HAP-1 (cell line): ENCODE measurements around the gene TPI1.

Source experiments
- DNase-seq, 2 experiments: peaks; one replicate each; pipeline ENCODE4 v3.0.0-alpha.2; 2016 to 2020; ENCODE audit warnings: low spot score in 2 of 2
- H3K27me3 ChIP-seq: fragments of 250-450 bp; sonication (Bioruptor Pico); 2 replicates; pipeline ENCODE4 v1.5.1; 2020; ENCODE audit warnings: low read depth, mild to moderate bottlenecking, moderate library complexity
- H3K36me3 ChIP-seq: fragments of 250-450 bp; sonication (Bioruptor Pico); replicated peaks from 2 replicates; pipeline ENCODE4 v1.5.1; 2020; ENCODE audit warnings: mild to moderate bottlenecking
- H3K4me1 ChIP-seq: fragments of 250-450 bp; sonication (Bioruptor Pico); 2 replicates; pipeline ENCODE4 v1.5.1; 2020; ENCODE audit warnings: mild to moderate bottlenecking
- H3K4me3 ChIP-seq: fragments of 250-450 bp; sonication (Bioruptor Pico); 2 replicates; pipeline ENCODE4 v1.5.1; 2020; ENCODE audit warnings: mild to moderate bottlenecking, moderate library complexity
- H3K9me3 ChIP-seq: fragments of 250-450 bp; sonication (Bioruptor Pico); 2 replicates; pipeline ENCODE4 v1.5.1; 2020; ENCODE audit warnings: mild to moderate bottlenecking, moderate library complexity
- in situ Hi-C: fragments of 300-500 bp; cut with MboI; formaldehyde crosslinking; loops from 3 replicates; pipeline ENCODE4 v1.14.3; 2020; ENCODE audit warnings: low sequenced_read_pairs, inconsistent platforms, mixed read lengths

TPI1 gene

DNA sequence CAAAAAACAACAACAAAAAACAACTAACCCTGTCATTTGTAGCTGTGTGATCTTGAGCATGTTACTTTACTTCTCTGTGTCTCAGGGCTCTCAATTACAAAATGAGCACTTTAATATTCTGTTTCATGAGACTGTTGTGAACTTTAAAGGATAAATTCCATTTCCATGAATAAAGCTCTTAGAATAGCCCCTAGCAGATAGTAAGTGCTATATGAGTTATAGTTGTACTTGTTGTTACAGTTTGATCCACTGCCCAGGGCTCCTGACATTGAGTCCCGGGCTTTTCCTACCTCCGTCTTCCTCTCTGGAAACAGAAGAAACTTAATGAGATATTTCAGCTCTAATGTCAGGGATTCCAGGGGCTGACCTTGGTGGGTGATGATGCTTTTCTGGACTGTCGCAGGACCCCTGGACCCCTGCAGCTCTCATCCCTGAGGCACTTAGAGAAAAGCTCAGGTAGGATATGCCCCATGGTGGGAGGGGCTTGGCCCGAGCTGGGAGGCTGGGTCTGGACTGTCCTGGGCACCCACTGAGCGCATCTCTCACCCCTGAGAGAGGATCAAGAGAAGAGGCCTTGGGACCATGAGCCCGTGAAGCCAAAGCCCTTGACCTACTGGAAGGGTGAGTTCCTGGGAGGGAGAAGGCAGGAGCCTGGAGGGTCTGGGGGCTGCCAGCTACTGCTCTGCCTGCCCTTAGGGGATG is 34.0 kb upstream of the TPI1 start:
- in situ Hi-C loops: no loop called here
- H3K36me3 ChIP-seq: peaks cover 84% of the 10 kb centered on the region

DNA sequence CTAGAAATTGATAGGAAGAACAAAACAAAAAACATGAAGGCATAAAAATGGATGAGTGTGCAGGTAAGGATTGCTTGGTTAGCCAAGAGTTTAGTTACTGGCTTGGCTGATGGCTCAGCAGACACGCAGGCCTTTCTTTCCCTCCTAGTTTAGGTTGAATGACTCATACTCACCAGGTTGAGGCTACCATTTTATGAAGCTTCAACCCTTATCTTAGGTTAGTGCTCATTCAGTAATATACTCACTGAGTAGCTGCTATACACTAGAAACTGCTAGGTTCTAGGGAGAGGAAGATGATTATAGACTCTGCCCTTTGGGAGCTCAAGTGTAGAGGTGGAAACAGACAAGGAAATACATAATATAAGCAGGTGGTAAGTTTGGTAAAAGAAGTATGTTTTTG is 33.1 kb upstream of the TPI1 start:
- no peaks in the 10 kb centered on the region for H3K27me3 ChIP-seq
- no peaks in the 10 kb centered on the region for H3K9me3 ChIP-seq
- in situ Hi-C loops: no loop called here
- H3K4me3 ChIP-seq: no peak overlapping the region
- no peak for DNase-seq
- peaks cover 6% of the 10 kb centered on the region for H3K4me1 ChIP-seq
- peaks cover 90% of the 10 kb centered on the region for H3K36me3 ChIP-seq

More for the DNA sequence above, 34.0 kb upstream of the TPI1 start:
- peaks cover 6% of the 10 kb centered on the region for H3K4me1 ChIP-seq
- no peaks in the 10 kb centered on the region for H3K9me3 ChIP-seq
- H3K4me3 ChIP-seq: no peak overlapping the region
- DNase-seq: no peak
- no peaks in the 10 kb centered on the region for H3K27me3 ChIP-seq

DNA sequence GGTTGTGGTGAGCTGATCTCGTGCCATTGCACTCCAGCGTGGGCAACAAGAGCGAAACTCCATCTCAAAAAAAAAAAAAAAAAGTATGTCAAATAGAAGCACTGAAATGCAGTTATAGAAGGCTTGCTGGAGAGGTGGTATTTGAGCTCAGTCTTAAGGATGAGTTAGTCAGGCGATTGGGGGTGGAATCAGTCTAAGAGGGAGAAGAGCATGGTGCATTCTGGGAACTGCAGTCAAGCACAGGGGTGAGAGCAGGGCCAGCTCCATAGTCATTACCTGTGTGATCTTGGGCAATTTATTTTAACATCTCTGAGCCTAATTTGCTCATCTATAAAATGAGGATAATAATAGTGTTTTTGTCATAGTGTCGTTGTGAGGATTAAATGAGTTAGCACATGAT is 32.5 kb upstream of the TPI1 start:
- H3K27me3 ChIP-seq: no peaks in the 10 kb centered on the region
- H3K4me1 ChIP-seq: peaks cover 3% of the 10 kb centered on the region
- DNase-seq: no peak
- no peak overlapping the region for H3K4me3 ChIP-seq
- no peaks in the 10 kb centered on the region for H3K9me3 ChIP-seq
- peaks cover 91% of the 10 kb centered on the region for H3K36me3 ChIP-seq
- in situ Hi-C loops: no loop called here

DNA sequence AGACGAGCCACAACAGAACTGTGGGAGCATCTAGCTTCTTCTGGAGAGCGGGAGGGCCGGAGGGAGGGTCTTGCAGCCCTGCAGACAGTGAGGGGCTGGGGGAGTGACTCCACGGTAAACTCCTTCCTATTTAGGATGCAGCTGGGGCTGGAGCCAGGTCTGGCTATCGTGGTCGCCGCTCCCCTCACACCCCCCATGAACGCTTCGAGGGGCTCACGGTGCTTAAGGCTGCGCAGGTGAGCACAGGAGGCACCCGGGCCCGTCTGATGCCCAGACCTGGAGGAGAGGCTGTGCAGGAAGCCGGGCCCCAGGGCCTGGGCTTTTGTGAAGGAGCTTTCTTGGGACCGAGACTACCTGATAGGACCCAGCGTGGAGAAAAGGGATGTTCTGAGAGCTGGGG is 30.5 kb upstream of the TPI1 start:
- H3K4me1 ChIP-seq: no peaks in the 10 kb centered on the region
- no peaks in the 10 kb centered on the region for H3K9me3 ChIP-seq
- no peak overlapping the region for H3K4me3 ChIP-seq
- in situ Hi-C loops: no loop called here
- peaks cover 87% of the 10 kb centered on the region for H3K36me3 ChIP-seq
- H3K27me3 ChIP-seq: no peaks in the 10 kb centered on the region
- no peak for DNase-seq

DNA sequence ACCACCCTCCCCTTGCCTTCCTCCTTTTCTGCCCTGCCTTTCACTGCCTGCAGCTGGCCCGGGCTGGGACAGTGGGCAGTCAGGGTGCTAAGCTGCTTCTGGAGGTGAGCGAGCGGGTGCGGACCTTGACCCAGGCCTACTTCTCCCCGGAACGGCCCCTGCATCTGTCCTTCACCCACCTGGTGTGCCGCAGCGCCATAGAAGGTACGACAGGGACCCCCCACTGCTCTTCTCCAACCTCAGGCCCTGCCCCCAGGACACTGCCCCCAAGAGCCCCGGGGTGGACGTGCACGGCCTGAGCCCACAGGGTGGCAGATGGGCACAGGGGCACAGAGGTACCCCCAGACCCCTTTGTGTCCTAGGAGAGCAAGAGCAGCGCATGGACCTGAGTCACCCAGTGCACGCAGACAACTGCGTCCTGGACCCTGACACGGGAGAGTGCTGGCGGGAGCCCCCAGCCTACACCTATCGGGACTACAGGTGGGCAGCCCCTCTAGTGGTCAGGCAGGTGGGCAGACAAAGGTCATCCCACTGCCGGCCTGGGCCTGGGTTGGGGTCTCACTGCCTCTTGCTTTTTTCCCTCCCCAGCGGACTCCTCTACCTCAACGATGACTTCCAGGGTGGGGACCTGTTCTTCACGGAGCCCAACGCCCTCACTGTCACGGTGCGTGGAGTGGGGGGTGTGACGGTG is 29.8 kb upstream of the TPI1 start:
- DNase-seq: no peak

DNA sequence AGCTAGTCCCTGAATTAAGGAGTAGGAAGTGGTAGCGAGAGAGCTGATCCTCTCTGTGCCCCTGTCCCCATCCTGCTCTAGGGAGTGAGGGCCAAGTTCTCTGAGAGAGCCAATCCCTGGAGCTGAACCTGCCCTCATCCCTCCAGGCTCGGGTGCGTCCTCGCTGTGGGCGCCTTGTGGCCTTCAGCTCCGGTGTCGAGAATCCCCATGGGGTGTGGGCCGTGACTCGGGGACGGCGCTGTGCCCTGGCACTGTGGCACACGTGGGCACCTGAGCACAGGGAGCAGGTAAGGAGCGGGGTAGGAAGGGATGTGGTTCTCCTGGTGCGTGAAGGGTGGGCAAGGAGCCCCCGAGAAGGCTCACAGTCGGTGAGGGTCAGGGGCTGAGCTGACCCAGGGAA is 28.5 kb upstream of the TPI1 start:
- Histone ChIP-seq H3K36me3 (peaks cover 91% of the 10 kb centered on the region), H3K9me3 (no peaks in the 10 kb centered on the region), H3K4me1 (no peaks in the 10 kb centered on the region), H3K4me3 (no peak overlapping the region), H3K27me3 (no peaks in the 10 kb centered on the region)
- no peak for DNase-seq
- in situ Hi-C loops: no loop called here

More for the DNA sequence above, 29.8 kb upstream of the TPI1 start:
- no peaks in the 10 kb centered on the region for H3K27me3 ChIP-seq
- in situ Hi-C loops: no loop called here
- H3K4me1 ChIP-seq: no peaks in the 10 kb centered on the region
- H3K36me3 ChIP-seq: peaks cover 89% of the 10 kb centered on the region
- no peaks in the 10 kb centered on the region for H3K9me3 ChIP-seq
- H3K4me3 ChIP-seq: no peak overlapping the region

DNA sequence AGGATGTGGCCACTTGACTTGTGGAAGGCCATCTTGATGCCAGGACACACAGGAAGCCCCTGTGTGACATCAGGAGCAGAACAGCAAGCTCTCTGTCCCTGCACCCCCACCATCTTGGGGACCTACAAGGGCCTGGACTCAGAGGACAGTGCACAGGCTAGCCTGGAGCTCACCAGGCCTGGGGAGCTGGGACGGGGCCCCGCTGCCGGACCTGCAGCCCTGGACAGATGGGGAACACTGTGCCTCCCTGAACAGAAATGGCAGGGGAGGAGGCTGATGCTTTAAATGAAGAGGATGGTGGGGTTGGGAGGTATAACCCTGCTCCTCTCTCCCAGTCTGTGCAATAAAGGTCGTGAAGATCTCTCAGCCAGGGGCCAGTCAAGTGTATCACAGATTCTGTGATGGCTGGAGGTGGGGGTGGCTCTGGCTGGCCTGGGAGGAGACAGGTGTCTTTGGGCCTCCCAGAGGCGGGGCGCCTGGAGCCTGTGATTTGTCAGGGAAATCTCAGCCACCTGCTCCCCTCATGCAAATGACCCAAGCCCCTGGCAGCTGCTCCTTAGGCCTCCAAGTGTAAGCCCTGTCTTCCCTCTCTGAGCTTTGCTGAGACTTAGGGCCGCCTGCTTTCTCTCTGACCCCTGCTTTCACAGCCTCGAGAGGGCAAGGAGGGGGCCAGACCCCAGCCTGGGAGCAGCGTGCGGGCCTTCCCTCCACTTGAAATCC is 27.7 kb upstream of the TPI1 start:
- H3K27me3 ChIP-seq: no peaks in the 10 kb centered on the region
- DNase-seq: no peak
- in situ Hi-C loops: no loop called here
- no peak overlapping the region for H3K4me3 ChIP-seq
- H3K36me3 ChIP-seq: peaks cover 90% of the 10 kb centered on the region
- H3K9me3 ChIP-seq: no peaks in the 10 kb centered on the region
- no peaks in the 10 kb centered on the region for H3K4me1 ChIP-seq

- H3K9me3 ChIP-seq: no peaks in the 10 kb centered on the region
- peaks cover 92% of the 10 kb centered on the region for H3K36me3 ChIP-seq
- no peaks in the 10 kb centered on the region for H3K4me1 ChIP-seq
- no peaks in the 10 kb centered on the region for H3K27me3 ChIP-seq
- no peak overlapping the region for H3K4me3 ChIP-seq
- DNase-seq: no peak
- in situ Hi-C loops: no loop called here
These were observed 27.0 kb upstream of the TPI1 start for GRCh38 chr12:6840330-6840729.

GRCh38 chr12:6840761-6841515 is 26.4 kb upstream of the TPI1 start, which contains the start of gene GNB3:
Gene GNB3, plus strand, starts transcription at chr12:6840925. Its CDS starts 363 bp downstream, at chr12:6841288.
- Histone ChIP-seq H3K4me1 (no peaks in the 10 kb centered on the region), H3K4me3 (no peak within 1 kb of the TSS), H3K27me3 (no peaks in the 10 kb centered on the region), H3K36me3 (peaks cover 94% of the 10 kb centered on the region), H3K9me3 (no peaks in the 10 kb centered on the region)
- DNase-seq: no peak
- in situ Hi-C loops: no loop called here

DNA sequence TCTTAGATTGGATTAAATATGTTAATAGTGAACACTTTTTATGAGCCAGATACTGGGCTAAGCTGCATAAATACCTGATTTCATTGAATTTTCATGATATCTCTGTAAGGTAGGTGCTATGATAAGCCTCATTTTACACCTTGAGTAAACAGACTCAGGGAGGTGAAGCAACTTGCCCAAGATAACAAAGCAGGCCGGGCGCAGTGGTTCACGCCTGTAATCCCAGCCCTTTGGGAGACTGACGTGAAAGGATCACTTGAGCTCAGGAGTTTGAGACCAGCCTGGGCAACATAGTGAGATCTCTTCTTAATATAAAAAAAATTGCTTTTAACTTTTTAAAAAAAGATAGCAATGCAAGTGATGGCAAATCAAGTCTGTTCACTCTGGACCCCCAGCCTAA is 25.3 kb upstream of the TPI1 start:
- Histone ChIP-seq H3K4me1 (no peaks in the 10 kb centered on the region), H3K27me3 (no peaks in the 10 kb centered on the region), H3K36me3 (peaks cover 94% of the 10 kb centered on the region), H3K4me3 (no peak overlapping the region), H3K9me3 (no peaks in the 10 kb centered on the region)
- in situ Hi-C loops: no loop called here
- DNase-seq: no peak

DNA sequence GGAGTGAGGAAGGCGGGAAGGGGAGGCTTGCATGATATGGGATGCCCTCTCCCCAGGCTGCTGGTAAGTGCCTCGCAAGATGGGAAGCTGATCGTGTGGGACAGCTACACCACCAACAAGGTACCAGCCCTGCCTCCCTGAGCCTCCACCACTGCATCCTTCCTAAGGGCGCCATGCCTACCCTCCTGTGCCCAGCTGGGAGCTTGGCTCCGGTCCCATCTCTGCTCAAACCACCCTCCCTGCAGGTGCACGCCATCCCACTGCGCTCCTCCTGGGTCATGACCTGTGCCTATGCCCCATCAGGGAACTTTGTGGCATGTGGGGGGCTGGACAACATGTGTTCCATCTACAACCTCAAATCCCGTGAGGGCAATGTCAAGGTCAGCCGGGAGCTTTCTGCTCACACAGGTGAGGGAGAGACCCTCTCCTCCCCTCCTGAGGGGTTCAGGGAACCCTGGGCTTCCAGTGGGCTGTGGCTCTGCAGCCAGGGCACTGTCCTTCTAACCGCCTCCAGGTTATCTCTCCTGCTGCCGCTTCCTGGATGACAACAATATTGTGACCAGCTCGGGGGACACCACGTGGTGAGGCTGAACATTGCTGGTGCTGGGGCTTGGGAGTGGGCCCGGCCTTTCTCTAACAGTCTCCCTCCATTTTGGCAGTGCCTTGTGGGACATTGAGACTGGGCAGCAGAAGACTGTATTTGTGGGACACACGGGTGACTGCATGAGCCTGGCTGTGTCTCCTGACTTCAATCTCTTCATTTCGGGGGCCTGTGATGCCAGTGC is 24.0 kb upstream of the TPI1 start:
- in situ Hi-C loops: no loop called here
- Histone ChIP-seq H3K4me3 (no peak overlapping the region), H3K36me3 (peaks cover 94% of the 10 kb centered on the region), H3K4me1 (no peaks in the 10 kb centered on the region), H3K9me3 (no peaks in the 10 kb centered on the region), H3K27me3 (no peaks in the 10 kb centered on the region)
- DNase-seq: peak in 1 of 2 experiments; percentile 52

GRCh38 chr12:6845395-6845794 is 21.9 kb upstream of the TPI1 start:
- H3K36me3 ChIP-seq: peaks cover 94% of the 10 kb centered on the region

DNA sequence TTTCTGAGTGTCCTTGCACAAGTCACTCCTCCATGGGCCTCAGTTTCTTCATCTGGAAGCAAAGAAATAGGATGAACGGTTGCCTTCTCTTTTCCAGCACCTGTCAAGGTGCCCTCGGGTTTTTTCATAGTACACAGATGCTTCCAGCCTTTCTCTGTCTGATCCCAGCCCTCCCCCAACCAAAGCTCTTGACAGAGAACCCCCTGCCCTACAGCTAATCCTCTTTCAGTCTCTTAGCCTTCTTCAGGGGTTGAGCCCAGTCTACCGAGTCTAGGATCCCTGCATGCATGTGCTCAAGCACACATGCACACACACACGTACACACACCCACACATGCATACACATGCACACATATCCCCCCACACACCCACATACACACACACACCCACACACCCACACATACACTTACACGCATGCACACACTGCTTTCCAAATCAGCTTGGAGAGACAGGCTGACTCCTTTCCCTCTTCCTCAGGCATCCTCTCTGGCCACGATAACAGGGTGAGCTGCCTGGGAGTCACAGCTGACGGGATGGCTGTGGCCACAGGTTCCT is 20.9 kb upstream of the TPI1 start:
- no peaks in the 10 kb centered on the region for H3K9me3 ChIP-seq
- no peak for DNase-seq
- peaks cover 94% of the 10 kb centered on the region for H3K36me3 ChIP-seq
- H3K4me1 ChIP-seq: peaks cover 9% of the 10 kb centered on the region; the same call in 1 of the 2 replicates
- H3K4me3 ChIP-seq: no peak overlapping the region
- no peaks in the 10 kb centered on the region for H3K27me3 ChIP-seq
- in situ Hi-C loops: no loop called here

More at GRCh38 chr12:6845395-6845794, 21.9 kb upstream of the TPI1 start:
- Histone ChIP-seq H3K9me3 (no peaks in the 10 kb centered on the region), H3K27me3 (no peaks in the 10 kb centered on the region), H3K4me3 (no peak overlapping the region), H3K4me1 (peaks cover 6% of the 10 kb centered on the region; the same call in 1 of the 2 replicates)
- in situ Hi-C loops: no loop called here
- DNase-seq: no peak
